ENCODE data around the gene NT5M.

Gene NT5M

DNA sequence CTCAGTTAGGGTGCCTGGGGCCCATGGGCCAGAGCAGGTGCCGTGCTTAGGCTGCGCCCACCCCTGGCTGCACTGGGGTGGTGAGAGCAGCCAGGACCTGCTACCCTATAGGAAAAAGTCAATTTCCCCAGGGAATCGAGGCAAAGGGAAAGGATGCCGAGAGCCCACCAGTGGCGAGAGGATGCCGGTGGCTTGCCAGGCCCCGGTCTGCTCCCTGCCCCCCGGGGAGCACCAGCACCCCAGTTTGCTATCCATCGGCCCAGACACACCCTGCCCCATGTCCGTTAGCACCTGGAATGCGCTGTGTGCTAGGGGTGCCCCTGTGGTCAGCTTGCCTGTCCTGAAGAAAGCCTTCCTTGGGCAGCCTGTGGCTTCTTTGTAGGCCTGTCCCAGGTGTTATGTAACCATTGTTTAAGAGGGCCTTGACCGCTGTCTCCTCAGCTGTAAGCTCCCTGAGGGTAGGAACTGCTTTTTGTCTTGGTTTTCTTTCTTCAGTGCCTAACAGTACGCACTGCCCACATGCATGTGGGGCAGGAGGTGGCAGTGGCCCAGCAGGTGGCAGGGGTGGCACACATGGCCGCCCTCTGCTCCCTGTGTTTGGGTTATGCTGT, 40.8 kb downstream of the NT5M start:
- DNase-seq: no peak

DNA sequence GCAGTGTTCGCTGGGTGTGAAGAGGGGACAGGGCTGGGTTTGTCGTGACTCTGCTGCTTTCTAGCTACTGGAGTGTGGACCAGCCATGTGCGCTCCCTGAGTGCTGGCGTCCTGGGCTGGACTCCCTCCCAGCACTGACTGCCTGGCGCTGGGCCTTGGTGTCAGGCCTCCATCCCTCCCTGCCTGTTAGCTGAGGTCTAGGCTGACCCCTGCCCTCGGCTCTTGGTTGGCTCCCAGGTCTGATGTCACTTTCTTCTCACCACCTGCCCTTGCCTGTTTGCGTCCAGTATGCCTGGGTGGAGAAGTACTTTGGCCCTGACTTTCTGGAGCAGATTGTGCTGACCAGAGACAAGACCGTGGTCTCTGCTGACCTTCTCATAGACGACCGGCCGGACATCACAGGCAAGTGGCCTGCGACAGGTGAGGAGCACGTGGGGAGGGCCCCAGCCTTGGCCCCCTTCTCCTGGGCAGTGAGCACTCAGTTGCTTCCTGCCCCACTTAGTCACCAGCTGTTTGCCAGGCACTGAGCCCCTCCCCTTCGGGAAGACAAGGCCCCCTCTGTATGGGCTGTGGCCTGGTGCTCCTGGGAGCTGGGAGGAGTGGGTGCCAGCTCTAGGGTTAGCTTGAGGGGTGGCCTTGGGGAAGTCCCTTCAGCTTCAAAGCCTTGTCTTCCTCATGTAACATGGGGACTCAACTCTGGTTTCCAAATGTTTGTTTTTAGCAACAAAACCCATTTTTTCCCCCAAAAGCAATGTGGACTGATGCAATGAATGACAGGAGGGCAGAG, 41.5 kb downstream of the NT5M start:
- DNase-seq: no peak

GRCh38 chr17:17345294-17345597, 42.1 kb downstream of the NT5M start:
- no peak for DNase-seq

GRCh38 chr17:17345686-17346427, 42.7 kb downstream of the NT5M start:
- DNase-seq: no peak

DNA sequence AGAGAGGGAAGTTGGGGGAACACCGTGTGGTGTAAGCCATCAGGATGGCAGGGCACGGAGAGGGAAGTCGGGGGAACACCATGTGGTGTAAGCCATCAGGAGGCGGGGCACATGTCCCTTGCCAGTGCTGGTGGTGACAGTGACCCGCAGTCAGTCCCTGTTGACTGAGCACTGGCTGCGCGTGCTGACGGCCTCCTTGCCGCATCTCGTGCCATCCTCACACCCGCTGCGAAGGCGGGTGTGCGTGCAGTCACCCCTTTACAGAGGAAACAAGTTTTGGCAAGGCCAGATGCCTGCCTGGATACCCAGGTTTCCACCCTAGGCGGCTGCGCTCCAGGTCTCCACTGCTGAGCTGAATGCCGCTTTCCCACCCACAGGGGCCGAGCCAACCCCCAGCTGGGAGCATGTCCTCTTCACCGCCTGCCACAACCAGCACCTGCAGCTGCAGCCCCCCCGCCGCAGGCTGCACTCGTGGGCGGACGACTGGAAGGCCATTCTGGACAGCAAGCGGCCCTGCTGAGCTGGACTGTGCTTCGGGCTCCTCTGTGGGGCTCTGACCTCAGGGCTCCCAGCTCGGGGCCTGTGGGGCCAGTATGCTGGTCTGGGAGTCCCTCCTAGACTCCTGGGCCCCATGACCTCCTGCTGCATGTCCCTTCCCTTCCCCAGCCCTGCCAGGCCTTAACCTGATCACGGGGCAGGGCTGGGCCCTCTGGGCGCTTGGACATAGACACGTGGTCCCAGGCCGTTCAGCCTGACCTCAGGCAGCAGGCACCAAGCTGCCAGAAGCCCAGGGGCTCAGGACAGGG, 43.5 kb downstream of the NT5M start:
- no peak for DNase-seq

DNA sequence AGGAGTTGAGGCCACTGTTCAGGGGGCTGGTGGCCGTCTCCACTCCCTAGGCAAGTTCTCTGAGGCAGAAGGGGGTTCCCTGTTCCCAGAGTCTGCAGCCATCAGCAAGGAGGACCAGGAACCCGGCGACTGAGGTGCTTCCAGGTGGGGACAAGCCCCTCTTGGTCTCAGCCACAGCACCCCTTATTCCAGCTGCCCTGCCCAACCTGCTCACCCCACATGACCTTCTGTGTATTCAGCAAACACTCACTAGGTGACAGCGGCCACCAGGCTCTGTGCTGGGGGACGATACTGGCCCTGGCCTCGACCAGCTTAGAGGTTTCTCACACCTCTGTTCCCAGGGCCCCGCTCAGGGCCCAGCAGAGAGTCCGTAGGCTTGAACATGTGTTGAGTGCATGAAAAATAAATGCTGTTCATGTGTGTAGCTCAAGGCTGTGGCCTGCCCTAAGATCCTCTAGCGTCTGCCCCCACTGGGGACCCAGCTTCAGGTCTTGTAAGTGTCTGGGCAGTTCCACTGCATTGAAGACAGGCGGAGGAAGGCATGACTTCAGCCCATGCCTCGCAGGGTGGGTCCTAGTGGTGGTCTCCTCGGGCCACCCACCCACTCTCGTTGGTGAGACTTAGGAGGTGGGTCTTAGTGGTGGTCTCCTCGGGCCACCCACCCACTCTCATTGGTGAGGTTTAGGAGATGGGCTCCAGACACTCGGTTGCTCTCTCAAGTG, 44.2 kb downstream of the NT5M start:
- no peak for DNase-seq

GRCh38 chr17:17347956-17348871, 45.0 kb downstream of the NT5M start:
- no peak for DNase-seq

GRCh38 chr17:17348872-17349723, 45.9 kb downstream of the NT5M start:
- no peak for DNase-seq

DNA sequence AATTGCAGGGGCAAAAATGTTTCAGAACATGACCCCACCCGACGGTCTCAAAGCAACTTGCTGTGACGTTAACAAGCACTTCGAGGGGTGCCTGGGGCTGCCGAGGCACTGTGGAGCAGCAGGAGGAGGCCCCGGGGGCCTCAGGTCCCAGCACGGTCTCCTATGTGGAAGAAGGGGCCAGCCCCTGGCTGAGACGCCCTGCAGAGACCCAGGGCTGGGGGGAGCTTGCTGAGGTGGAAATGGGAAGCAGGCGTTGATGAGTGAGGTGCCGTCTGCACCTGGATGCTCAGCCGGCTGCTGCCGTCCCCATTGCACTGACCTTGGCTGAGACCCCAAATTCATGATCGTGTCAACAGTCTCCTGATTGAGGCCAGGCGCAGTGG, 46.5 kb downstream of the NT5M start:
- DNase-seq: no peak

GRCh38 chr17:17350491-17351355, 47.5 kb downstream of the NT5M start:
- DNase-seq: no peak

DNA sequence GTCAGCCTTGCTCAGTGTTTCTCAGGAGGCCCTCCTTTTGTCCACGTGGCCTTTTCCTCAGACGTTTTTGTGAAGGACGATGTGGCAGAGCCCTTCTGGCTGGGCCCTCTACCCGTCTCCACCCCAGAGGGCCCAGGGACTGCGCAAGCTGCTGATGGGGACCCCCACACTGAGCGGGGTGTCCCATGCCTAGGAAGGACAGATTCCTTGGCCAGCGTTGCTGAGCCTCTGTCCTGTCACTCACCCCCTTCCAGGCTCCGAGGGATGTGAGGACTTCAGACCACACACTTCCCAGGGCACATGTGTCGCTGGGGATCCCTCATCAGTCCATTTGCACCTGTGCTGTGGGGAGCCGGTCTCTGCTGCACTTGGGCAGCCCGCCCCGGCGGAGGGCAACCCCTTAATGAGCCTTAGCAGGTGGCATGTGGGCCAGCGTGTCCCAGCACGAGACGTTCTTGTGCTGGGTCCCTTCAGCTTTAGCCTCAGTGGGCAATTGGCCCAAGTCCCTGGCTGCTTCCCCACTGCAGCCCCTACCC, 48.3 kb downstream of the NT5M start:
- no peak for DNase-seq

DNA sequence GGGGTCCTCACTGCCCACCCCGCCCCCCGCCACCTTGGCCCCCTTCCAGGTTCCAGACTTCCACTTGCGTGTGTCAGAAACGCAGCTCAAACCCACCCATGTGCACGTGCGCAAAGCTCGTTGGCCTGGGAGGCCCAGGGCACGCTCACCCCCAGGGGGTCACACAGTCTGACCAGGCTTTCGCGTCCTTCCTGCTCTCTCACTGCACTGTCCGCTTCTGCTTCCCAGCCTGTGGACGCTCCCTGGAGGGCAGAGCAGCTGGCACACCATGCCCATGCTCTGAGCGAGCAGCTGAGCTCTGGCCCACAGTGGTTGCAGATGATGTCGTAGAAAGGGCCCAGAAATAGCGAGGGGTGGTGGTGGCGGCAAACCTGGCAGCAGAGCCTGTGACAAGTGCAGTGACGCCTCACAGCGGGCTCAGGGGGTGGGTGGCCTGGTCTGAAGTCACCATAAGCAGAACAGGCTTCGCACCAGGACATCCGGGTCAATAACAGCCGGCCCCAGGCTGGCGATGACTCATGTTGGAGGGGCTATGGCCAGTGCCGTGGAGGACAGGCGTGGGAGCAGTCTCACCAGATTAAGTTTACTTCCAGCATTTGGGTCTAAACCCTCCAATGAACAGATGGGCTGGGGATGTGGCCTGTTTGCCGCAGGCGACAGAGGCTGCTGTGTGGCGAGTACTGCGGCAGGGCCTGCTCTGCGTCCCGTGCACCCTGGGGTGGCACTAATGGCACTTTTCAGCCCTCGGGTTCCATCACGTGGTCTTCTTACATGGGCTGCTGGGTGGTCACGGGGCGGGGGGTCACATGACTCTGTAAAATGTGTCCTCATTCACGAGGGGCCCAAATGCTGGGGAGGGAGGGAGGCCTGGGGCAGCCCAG, 49.0 kb downstream of the NT5M start:
- DNase-seq: peak; percentile 84

DNA sequence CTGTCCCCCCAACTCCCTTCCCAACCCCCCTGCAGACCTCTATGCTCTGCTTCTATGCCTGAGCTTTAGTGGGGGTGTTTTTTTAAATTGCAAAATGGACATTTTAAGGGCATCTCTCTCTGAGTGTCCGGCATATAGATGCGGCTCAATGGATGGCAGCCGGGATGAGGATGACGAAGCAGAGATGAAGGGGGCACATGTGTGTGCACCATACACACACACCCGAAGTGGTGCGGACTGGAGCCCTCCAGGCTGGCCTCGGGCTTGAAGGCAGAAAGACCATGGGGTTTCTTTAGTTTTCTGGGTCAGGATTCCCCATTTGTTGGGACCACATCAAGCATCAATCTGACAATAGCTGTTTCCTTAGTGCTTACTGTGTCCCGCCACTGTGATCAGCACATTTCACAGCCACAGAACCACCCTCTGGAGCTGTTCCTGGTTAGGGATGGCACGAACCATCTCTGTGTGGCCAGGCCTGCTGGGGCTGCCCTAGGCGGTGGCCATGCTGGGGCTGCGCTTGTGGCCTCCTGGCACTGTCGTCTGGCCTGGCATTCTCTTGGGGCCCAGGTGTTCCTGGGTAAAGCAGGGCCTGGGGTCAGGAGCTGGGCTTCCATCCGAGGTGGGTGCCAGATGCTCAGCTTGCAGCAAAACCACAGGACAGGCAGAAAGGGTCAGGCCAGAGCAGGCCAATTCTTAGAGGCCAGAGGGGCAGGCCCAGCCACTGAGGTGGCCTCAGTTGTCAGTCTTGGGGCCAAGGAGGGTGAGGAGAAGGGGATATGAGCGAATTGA, 49.9 kb downstream of the NT5M start:
- DNase-seq: no peak

- no peak for DNase-seq
Observed at GRCh38 chr17:17353625-17354484, 50.7 kb downstream of the NT5M start.

DNA sequence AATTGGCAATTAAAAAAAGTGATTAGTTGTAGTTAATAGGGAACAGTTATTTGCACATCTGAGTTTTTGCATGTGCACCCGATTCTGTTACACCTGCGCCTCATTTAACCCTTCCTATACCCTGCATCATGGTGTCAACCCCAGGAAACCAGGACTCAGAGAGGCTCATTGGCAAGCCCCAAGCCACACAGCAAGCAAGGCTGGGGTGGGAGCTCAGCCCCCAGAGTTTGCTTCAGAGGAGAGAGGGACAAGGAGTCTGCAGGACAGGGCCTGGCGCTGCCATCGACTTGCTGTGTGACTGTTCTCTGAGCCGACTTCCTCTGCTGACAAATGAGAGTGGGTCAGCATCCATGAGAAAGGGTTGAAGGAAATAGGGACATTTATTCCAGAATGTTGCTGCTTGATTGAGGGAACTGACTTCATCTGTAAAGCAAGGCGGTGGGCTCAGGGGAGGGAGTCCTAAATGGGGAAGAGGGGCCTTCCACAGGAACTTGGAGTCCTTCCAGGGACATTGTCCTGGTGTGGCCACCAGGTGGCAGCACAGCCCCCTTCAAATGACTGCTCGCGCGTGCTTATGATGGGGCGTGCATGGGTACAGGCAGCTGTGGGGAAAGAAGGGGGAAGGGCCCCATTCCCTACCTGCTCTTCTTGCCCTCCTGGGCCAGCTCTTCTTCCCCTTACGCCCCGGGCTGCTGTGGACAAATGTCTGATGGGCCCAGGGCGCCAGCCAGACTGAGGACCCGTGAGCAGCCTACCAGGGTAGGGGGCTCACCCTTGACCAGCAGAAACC, 51.6 kb downstream of the NT5M start:
- DNase-seq: peak; percentile 90
